ENCODE results near the gene HTT. TPM values are rescaled to one million over a fixed set of nuclear protein-coding genes. Genes with fewer than 3 reads are reported as not detected.
"Not testable (repeated sequence)": the region's sequence is repeated elsewhere in the genome, so short reads cannot be mapped to it uniquely, and the experiment has no call there.

Gene HTT
- total RNA-seq, 3 donors from 2014 or later (not counting 1 experiment from before 2014, with no cell fraction given) = 132 to 175 (median 165) TPM

- no peaks in the 10 kb centered on the region for H3K27me3 ChIP-seq (ENCODE audit: control insufficient read depth, insufficient read depth, low read length)
- Mint-ChIP-seq H3K27ac (peak overlapping the region; percentile 91 to 97), H3K9me3 (no peaks in the 10 kb centered on the region), H3K27me3 (ENCODE audit: low read depth in 2 of 2) (no peaks in the 10 kb centered on the region), H3K36me3 (no peaks in the 10 kb centered on the region), H3K4me1 (peaks cover 49 to 52% of the 10 kb centered on the region in 2 donors), H3K4me3 (peak overlapping the region; percentile 49)
- no peak for TF ChIP-seq CTCF (IDR thresholded peaks at IDR 0.05)
- H3K27ac ChIP-seq (ENCODE audit: low read length) = peak overlapping the region; percentile 77
- intact Hi-C loops (cut with micrococcal nuclease) = loop anchor here (1.0 to 5.0 kb wide), 4 partner anchors 28 to 256 kb away; partner anchors contain the start of genes GRK4, HTT, HTT-AS and NOP14
- no peak for ATAC-seq
- peaks cover 4% of the 10 kb centered on the region for H3K9me3 ChIP-seq (ENCODE audit: control insufficient read depth, insufficient read depth, low read length)
- H3K4me3 ChIP-seq (ENCODE audit: low read length) = no peak overlapping the region
- no peaks in the 10 kb centered on the region for H3K36me3 ChIP-seq (ENCODE audit: control insufficient read depth, insufficient read depth, low read length)
- 96% methylated on average over 2 of the region's 4 CpGs for WGBS (ENCODE audit: insufficient coverage)
- DNase-seq = no peak
- H3K4me1 ChIP-seq (ENCODE audit: control insufficient read depth, insufficient read depth, low read length) = peaks cover 59% of the 10 kb centered on the region
Measured at GRCh38 chr4:3046623-3047022, 27.9 kb upstream of the HTT start.

- no peaks in the 10 kb centered on the region for H3K36me3 Mint-ChIP-seq
- H3K4me1 ChIP-seq (ENCODE audit: control insufficient read depth, insufficient read depth, low read length) = peaks cover 49% of the 10 kb centered on the region
- H3K9me3 Mint-ChIP-seq = no peaks in the 10 kb centered on the region
- no peaks in the 10 kb centered on the region for H3K27me3 Mint-ChIP-seq (ENCODE audit: low read depth in 2 of 2)
- peak overlapping the region; percentile 91 to 97 for H3K27ac Mint-ChIP-seq
- ATAC-seq (peak; percentile 59 to 78 (median 66)), DNase-seq (peak; percentile 70 to 83)
- 35% methylated on average over 20 of the region's 20 CpGs for WGBS (ENCODE audit: insufficient coverage)
- peak overlapping the region; percentile 11 for H3K4me3 ChIP-seq (ENCODE audit: low read length)
- peak; percentile 51 for TF ChIP-seq CTCF (IDR thresholded peaks at IDR 0.05)
- intact Hi-C loops (cut with micrococcal nuclease) = loop anchor here (1.0 to 5.0 kb wide), 4 partner anchors 27 to 255 kb away; partner anchors contain the start of genes GRK4, HTT, HTT-AS and NOP14
- no peaks in the 10 kb centered on the region for H3K27me3 ChIP-seq (ENCODE audit: control insufficient read depth, insufficient read depth, low read length)
- H3K4me3 Mint-ChIP-seq = peak overlapping the region; percentile 83
- H3K9me3 ChIP-seq (ENCODE audit: control insufficient read depth, insufficient read depth, low read length) = peaks cover 4% of the 10 kb centered on the region
- no peaks in the 10 kb centered on the region for H3K36me3 ChIP-seq (ENCODE audit: control insufficient read depth, insufficient read depth, low read length)
- H3K4me1 Mint-ChIP-seq = peaks cover 38 to 42% of the 10 kb centered on the region in 2 donors
- H3K27ac ChIP-seq (ENCODE audit: low read length) = peak overlapping the region; percentile 81
Measured at GRCh38 chr4:3047464-3048286, 26.8 kb upstream of the HTT start.

GRCh38 chr4:3051141-3051897 is 23.2 kb upstream of the HTT start:
- H3K9me3 ChIP-seq (ENCODE audit: control insufficient read depth, insufficient read depth, low read length); H3K36me3 ChIP-seq (ENCODE audit: control insufficient read depth, insufficient read depth, low read length); ATAC-seq; intact Hi-C loops (cut with micrococcal nuclease); H3K9me3 Mint-ChIP-seq; H3K36me3 Mint-ChIP-seq; H3K27me3 ChIP-seq (ENCODE audit: control insufficient read depth, insufficient read depth, low read length); H3K27ac ChIP-seq (ENCODE audit: low read length); H3K4me3 Mint-ChIP-seq; H3K4me3 ChIP-seq (ENCODE audit: low read length); DNase-seq; H3K27me3 Mint-ChIP-seq (ENCODE audit: low read depth in 2 of 2): not testable (repeated sequence)
- Mint-ChIP-seq H3K27ac (peak overlapping the region in 1 of 2 donors; percentile 20), H3K4me1 (peaks cover 14 to 15% of the 10 kb centered on the region in 2 donors)
- WGBS (ENCODE audit: insufficient coverage) = 97% methylated on average over 9 of the region's 12 CpGs
- peaks cover 19% of the 10 kb centered on the region for H3K4me1 ChIP-seq (ENCODE audit: control insufficient read depth, insufficient read depth, low read length)
